HG02678 (cell line): ENCODE results near the gene SLITRK2.

Experiments
- ATAC-seq: cut with Tn5 transposase; IDR thresholded peaks from one replicate; pipeline ENCODE4 v1.9.1; 2021; ENCODE audit warnings: mild to moderate bottlenecking, moderate library complexity; ENCODE audit not compliant: unreplicated experiment

SLITRK2 gene, protein sequence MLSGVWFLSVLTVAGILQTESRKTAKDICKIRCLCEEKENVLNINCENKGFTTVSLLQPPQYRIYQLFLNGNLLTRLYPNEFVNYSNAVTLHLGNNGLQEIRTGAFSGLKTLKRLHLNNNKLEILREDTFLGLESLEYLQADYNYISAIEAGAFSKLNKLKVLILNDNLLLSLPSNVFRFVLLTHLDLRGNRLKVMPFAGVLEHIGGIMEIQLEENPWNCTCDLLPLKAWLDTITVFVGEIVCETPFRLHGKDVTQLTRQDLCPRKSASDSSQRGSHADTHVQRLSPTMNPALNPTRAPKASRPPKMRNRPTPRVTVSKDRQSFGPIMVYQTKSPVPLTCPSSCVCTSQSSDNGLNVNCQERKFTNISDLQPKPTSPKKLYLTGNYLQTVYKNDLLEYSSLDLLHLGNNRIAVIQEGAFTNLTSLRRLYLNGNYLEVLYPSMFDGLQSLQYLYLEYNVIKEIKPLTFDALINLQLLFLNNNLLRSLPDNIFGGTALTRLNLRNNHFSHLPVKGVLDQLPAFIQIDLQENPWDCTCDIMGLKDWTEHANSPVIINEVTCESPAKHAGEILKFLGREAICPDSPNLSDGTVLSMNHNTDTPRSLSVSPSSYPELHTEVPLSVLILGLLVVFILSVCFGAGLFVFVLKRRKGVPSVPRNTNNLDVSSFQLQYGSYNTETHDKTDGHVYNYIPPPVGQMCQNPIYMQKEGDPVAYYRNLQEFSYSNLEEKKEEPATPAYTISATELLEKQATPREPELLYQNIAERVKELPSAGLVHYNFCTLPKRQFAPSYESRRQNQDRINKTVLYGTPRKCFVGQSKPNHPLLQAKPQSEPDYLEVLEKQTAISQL

GRCh38 chrX:145817331-145818185 is at the start of gene SLITRK2:
TSS of gene SLITRK2 (plus strand) at chrX:145817829. CDS start at chrX:145822426, 4,597 bp downstream.
- no peak for ATAC-seq

DNA sequence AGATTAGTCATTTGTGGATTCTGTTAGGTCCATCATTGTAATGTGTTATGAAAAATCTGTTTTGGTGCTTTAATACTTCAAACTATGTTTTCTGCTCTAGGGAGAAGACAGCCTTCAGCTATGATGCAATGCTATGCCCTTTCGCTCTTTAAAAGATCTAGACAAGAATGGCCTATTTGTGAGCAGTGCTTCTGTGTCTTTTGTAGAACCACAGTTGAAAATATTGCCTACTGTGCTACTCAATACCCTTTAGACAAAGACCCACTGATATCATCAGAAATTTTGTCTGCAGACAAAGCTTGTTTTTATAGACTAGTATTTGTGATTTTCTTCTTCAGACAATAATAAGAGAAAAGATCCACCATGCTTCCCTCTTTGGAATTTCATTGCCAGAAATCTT is 44.6 kb upstream of the SLITRK2 start:
- no peak for ATAC-seq

GRCh38 chrX:145792281-145792680 is 25.3 kb upstream of the SLITRK2 start:
- no peak for ATAC-seq

- ATAC-seq: no peak
Measured at GRCh38 chrX:145803508-145803907, 14.1 kb upstream of the SLITRK2 start.

- no peak for ATAC-seq
Measured at GRCh38 chrX:145813081-145813480, 4.5 kb upstream of the SLITRK2 start.

GRCh38 chrX:145816601-145817315 is 871 bp upstream of the SLITRK2 start:
- no peak for ATAC-seq

- no peak for ATAC-seq
Measured at GRCh38 chrX:145818186-145819113, 821 bp downstream of the SLITRK2 start.

- ATAC-seq: no peak
Measured at GRCh38 chrX:145820825-145821224, 3.2 kb downstream of the SLITRK2 start.

DNA sequence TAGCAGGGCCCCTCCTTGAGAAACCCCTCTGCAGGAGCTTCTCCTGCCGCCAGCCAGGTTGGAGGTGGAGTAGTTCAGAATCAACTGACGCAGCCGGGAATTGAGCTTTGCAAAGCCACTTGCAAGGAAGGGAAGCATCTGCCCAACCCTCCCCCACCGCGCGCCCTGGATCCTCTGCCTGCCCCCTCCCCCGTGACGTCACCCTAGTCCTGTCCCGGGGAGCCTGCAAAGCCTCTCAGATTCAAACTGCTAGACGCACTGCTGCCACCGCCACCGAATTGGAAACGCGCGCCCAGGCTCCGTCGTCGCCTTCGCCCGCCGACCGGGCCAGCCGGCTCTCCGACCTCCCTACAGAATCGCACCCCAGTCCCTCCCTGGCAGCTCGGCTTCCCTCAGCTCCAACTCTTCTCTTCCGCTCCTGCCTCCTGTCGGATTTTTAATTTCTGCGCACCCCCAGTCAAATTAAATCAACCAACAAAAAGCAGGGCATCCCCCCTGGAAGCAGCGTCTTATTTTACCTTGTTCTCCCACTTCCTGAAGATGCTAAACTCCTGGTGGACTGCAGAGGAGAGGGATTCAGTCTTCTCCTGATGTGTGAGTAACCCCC is 3.8 kb downstream of the SLITRK2 start:
- ATAC-seq: no peak

DNA sequence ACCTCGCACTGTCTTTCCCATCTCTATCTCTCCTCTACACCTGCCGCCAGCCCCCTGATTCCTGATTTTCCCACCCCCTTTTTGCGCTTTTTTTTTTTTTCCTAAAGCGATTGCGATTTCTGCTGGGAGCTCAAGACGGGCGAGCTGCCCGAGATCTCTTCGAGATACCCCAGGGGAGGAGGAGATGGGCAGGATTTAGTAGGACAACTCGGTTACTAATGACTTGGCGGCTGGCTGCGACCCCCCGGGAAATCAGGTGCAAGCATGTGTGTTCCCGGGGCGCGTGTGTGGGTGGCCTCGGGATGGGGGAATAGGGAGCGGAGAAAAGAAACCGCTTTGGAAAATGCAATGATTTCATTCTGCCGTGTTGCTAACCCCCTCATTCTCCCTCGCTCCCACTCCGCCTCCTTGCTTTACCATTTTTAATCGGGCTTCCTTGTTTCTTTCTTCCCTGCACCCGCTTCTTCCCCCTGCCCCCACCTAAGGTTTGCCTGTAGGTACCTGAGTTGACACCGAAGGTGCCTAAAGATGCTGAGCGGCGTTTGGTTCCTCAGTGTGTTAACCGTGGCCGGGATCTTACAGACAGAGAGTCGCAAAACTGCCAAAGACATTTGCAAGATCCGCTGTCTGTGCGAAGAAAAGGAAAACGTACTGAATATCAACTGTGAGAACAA is 4.4 kb downstream of the SLITRK2 start:
- no peak for ATAC-seq

DNA sequence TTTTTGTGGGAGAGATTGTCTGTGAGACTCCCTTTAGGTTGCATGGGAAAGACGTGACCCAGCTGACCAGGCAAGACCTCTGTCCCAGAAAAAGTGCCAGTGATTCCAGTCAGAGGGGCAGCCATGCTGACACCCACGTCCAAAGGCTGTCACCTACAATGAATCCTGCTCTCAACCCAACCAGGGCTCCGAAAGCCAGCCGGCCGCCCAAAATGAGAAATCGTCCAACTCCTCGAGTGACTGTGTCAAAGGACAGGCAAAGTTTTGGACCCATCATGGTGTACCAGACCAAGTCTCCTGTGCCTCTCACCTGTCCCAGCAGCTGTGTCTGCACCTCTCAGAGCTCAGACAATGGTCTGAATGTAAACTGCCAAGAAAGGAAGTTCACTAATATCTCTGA is 5.5 kb downstream of the SLITRK2 start:
- no peak for ATAC-seq

DNA sequence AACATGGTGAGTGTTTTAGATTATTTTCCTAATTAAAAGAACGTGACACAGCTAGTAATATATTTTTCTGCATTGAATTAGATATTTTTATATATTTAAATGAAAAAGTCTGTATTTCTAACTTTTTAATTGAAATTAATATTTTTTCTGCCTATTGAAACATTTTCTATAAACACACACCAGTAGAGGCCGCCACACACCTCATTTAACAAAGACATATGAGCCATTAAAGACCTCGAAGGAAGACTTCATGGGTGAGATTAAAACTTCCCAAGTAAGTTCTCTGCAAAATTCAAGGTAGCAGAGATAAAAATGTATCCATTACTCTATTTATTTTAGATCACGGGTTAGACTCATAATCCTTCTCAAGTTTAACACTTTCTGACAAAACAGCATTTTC is 8.3 kb downstream of the SLITRK2 start:
- ATAC-seq: no peak

DNA sequence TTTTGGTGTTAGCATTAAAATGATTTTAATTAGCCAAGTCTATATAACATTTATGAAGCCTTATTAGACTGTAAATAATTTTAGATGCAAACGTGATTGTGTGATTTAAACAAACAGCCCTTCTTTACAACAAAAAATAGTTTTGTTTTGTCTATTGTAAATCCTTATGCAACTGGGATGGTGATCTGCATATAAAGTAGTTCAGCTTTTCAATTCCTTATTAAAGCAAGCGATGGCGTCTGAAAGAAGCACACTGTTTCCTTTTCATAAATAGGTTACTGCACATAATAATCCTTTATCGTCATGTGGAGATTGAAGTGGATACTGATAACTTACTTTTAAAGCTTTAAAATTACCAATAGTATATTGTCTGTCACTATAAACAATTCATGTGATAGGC is 8.8 kb downstream of the SLITRK2 start:
- ATAC-seq: no peak

- no peak for ATAC-seq
Measured at GRCh38 chrX:145832796-145833195, 15.2 kb downstream of the SLITRK2 start.

GRCh38 chrX:145840531-145840930 is 22.9 kb downstream of the SLITRK2 start:
- ATAC-seq: no peak

- no peak for ATAC-seq
Measured at GRCh38 chrX:145843146-145843904, 25.7 kb downstream of the SLITRK2 start.

- no peak for ATAC-seq
Measured at GRCh38 chrX:145844886-145845285, 27.3 kb downstream of the SLITRK2 start.

DNA sequence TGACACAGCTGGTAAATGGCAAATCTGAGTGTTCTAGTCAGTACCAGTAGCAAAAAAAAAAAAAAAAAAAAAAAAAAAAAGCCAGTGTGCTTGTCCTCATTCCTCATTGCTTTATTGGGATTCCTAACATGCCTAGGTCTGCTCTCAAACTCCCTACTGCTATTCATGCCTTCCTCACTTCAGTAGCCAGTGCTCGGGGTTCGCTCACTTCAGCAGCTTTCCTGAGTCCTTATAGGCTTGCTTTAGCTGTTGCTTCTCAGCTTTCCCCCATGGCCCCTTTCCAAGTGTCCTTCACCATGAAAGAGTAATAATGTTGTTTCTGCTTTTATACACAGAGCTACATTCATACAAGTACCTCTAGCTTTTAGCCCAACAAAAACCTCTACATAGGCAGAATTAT is 30.8 kb downstream of the SLITRK2 start:
- no peak for ATAC-seq
